GM21786 (cell line): ENCODE measurements around the gene LRCOL1.

Source experiments
- ATAC-seq: cut with Tn5 transposase; IDR thresholded peaks from one replicate; pipeline ENCODE4 v1.9.1; 2021; ENCODE audit not compliant: unreplicated experiment

The LRCOL1 gene

DNA sequence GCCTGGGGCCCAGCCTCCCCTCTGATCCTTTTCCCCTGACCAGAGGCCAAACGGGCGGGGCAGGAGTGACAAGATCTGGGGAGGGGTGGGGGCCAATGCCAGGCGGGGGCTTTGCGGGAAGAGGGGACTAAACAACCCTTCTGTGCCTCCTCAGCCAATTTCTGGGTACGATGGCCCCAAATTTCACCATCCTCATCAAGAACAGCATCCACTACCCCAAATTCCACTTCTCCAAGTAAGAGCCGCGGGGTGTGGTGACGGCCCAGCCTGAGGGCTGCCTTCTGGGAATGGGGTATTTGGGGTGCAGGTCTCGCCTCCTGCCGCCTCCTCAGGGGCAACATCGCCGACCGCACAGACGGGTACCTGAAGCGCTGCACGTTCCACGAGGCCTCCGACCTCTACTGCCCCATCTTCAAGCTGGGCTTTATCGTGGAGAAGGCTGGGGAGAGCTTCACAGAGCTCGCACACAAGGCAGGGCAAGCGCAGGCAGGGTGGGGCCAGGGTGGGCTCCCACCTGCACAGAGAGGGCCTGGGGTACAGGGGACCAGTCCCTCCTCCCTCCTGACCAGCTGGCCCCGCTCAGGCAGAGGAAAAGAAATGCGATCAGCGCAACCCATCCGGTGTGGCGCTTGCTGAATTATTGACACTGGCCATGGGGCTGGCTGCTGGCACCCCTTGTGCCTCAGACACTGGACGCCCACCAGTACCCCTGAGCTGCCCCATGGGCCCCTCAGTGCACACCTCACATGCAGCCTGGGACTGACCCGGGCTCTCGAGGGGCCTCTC lies 9.9 kb upstream of the LRCOL1 start:
- ATAC-seq = no peak

DNA sequence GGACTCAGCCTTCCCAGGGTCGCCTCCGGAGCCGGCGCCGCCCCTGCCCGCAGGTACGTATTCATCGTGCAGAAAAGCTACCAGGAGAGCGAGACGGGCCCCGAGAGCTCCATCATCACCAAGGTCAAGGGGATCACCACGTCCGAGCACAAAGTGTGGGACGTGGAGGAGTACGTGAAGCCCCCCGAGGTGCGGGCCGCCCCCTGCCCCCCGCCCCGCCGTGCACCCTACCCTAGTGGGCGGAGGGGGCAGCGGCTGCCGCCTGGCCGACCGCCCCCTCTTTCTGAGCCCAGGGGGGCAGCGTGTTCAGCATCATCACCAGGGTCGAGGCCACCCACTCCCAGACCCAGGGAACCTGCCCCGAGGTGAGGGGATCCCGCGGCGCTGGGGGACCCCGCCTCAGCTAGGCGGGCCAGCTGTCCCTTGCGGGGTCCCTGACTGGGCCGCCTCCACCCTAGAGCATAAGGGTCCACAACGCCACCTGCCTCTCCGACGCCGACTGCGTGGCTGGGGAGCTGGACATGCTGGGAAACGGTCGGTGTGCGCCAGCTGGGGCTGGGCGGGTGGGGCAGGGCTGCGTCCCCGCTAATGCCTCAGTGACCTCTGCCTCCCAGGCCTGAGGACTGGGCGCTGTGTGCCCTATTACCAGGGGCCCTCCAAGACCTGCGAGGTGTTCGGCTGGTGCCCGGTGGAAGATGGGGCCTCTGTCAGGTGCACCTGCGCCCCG lies 9.2 kb upstream of the LRCOL1 start:
- ATAC-seq = no peak

DNA sequence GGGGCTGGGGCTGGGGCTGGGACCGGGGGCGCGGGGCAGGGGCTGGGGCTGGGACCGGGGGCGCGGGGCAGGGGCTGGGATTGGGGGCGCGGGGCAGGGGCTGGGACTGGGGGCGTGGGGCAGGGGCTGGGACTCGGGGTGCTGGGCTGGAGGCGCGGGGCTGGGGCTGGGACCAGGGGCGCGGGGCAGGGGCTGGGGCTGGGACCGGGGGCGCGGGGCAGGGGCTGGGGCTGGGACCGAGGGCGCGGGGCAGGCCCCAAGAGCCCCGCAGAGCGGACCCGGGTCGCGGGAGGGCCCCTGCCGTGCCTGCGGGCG lies 8.6 kb upstream of the LRCOL1 start:
- ATAC-seq = no peak

DNA sequence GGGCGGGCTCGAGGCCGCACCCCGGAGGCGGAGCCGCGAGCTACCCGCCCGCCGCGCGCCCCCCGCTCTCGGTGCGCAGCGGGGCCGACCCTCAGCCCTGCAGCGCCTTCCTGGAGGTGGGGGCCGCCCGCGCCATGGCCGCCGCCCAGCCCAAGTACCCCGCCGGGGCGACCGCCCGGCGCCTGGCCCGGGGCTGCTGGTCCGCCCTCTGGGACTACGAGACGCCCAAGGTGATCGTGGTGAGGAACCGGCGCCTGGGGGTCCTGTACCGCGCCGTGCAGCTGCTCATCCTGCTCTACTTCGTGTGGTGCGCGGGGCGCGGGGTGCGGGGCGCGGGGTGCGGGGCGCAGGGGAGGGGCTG lies 8.3 kb upstream of the LRCOL1 start, which contains the start of gene P2RX2:
Gene P2RX2, plus strand, starts transcription at position 94 of the 361 bp plus-strand sequence. Its CDS starts 41 bp downstream, at position 135.
- ATAC-seq = no peak

DNA sequence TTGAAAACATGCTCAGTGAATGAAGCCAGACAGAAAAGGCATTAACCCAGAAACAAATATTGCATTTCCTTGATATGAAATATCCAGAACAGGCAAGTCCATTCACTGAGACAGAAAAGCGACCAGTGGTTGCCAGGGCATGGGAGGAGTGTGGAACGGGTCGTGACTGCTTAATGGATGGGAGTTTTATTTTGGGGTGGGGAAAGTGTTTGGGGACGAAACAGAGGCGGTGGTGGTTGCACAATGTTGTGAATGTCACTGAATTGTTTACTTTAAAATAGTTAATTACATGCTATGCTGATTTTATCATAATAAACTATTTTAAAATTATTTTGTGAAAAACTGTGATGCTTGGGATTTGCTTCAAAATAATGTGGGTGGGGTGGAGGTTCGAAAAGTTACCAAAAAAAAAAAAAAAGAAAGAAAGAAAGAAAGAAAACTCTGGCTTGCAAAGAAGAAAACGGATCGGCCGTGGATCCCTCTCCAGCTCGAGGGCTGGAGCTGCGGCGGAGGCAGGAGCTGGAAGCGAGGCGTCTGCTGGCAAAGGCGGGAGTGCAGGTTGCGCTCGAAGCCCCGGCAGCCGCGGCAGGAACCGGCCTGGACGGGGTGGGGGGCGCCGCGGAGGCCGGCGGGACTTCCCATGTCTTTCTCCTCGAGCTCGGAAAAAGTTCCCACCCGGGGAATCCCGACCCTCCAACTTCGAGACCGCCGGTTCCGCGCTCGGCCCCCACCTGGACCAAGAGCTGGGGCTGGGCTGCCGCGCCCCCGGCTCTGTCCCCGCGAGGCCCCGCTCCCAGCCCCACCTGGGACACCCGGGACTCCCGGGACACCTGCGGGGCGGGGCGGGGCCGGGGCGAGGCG lies 7.7 kb upstream of the LRCOL1 start:
- no peak for ATAC-seq

DNA sequence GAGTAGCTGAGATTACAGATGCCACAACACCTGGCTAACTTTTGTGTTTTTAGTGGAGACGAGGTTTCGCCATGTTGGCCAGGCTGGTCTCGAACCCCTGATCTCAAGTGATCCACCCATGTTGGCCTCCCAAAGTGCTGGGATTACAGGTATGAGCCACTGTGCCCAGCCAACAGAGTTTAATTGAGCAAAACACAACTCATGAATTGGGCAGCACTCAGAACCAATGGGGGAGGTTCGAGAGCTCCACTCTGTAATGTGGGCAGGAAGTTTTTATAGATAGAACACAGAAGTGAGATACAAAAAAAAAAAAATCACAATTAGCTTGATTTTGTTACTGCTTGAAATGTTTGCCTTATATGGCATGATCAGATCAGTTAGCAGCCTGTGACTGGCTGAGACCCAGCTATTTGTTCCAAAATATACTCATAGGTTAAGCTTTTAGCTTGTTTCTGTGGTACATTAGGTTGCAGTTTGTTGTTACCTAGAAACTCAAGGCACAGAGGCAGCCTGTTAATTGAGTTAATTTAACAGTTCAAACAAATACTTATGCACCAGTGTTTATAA lies 6.8 kb upstream of the LRCOL1 start:
- ATAC-seq = no peak

DNA sequence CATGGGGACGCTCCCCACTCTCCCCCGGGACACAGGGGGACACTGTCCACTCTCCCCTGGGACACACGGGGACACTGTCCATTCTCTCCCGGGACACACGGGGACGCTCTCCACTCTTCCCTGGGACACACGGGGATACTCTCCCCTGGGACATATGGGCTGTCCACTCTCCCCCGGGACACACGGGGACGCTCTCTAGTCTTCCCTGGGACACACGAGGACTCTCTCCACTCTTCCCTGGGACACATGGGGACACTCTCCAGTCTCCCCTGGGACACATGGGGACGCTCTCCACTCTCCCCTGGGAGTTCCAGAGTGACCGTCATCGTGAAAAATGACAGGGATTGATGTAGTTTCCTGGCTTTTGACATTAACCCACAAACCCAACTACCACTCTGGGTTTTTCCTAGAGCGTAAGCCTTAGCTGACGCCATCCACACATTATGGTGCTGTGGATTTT lies 5.2 kb upstream of the LRCOL1 start:
- no peak for ATAC-seq

DNA sequence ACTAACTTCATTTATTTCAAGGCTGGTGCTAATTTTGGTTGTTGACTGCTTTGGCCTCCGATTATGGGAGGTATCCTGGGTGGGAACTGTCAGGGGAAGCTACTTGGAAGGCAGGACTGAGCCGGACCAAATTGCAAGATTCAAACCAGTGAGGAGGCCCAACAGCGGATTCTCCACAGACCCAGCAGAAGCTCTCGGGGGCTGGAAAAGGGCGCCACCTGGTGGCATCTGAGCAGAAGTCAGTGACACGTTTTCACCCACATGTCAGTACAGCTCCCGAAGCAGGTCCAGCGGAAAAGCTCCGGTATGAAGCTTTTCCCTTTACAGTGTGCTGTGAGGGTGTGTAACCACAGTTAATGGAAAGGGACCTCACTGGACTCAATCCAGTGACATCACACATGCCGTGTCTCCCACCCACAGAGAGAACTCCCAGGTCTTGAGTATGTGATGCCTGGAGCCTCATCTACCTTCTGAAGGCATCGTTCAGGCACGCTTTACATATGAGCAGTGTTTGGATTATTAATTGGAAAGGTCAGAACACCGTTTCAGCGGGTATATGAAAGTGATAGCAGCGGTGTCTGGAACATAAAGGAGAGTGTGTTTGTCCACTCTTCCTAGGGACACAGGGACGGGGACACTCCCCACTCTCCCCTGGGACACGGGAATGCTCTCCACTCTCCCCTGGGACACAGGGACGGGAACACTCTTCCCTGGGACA lies 4.6 kb upstream of the LRCOL1 start:
- no peak for ATAC-seq

DNA sequence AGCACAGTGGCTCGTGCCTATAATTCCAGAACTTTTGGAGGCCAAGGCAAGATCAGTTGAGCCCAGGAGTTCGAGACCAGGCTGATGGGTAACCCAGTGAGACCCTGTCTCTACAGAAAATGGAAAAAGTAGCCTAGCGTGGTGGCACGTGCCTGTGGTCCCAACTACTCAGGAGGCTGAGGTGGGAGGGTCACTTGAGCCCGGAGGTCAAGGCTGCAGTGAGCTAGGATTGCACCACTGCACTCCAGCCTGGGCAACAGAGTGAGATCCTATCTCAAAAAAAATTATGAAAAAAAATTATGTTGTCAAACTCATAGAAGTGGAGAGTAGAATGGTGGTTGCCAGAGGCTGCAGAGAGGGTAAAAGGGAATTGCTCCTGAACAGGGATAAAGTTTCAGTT lies 3.6 kb upstream of the LRCOL1 start:
- ATAC-seq = no peak

DNA sequence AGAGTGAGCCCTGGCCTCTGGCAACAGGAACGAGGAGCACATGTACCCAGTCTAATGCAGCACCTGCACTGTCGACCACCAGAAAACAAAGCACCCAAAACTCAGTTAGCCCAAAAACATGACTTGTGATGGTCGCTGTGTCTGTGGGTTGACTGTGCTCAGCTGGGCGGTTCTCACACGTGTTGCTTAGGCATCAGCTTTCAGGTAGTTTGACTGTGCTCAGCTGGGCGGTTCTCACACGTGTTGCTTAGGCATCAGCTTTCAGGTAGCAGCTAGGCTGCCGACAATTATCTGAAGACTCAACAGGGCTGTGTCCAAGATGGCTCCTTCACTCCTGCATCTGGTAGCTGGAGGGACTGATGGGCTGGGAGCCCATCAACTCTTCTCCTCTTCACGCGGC lies 1.2 kb upstream of the LRCOL1 start:
- ATAC-seq = no peak

DNA sequence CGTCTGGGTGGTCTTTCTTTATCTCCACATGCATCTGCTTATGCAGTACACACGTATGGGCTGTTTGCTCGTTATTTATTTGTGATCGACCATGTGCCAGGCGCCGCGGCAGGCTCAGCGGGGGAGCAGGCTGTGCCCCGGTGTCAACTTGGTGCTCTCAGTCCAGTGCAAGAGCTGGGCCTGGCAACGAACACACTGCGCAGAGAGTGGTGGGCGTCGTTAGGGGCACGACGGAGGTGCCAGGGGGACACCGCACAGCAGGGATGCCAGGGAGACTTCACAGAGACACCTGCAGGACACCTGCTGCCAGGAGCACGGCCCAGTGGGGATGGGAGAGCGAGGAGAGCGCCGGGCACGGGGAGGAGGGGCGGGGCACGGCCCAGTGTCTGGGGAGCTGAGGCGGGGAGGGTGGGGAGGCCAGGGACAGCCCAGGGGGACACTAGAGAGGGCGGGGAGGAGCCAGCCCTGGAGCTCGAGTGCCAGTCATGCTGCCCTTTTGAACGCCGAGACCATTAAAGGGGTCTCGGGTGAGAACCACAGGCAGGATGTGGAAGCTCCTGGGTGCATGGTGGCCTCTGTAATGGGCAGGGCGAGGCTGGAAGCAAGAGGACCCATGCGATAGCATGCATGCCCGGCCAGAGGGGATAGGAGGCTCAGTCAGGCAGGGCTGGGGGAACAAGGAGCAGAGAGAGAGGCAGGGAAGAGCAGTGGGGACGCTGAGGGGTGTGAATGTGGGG lies 652 bp upstream of the LRCOL1 start:
- no peak for ATAC-seq

DNA sequence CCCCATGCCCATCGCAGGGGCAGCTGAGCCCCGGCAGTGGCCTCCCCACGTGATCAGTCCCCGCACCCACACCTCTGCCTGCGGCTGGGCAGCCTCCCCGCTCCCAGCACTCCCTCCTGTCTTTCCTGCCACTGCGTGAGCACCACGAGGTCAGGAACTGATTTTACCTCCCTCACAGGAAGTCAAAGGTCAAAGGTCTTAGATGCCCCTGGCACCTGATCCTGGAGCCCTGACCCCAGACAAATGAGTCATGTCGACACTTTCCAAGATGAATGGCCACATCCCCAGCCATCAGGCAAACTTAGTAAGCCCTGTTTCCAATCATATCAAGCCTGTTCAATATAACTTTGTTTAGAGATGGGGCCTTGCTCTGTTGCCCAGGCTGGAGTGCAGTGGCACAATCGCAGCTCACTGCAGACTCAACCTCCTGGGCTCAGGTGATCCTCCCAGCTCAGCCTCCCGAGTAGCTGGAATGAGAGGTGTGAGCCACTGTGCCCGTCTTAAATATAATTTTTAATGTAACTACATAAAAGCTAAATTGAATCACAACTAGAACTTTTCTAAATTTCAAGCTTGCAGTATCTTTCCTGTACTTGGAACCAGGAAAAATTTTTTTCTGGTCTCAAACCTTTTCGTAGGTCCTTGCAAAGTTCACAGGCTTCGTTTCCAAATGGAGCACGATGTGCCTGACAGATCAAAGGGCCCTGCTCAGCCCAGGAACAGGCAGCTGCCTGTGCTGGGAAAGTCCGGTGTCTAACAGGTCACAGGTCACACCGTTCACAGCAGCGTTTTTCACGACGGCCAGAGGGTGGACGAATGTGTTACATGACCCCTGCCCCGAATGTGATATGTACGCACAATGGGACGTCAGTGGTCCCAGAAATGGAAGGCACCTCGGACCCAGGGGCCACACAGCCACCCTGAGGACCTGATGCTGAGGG lies 1.9 kb downstream of the LRCOL1 start:
- no peak for ATAC-seq

DNA sequence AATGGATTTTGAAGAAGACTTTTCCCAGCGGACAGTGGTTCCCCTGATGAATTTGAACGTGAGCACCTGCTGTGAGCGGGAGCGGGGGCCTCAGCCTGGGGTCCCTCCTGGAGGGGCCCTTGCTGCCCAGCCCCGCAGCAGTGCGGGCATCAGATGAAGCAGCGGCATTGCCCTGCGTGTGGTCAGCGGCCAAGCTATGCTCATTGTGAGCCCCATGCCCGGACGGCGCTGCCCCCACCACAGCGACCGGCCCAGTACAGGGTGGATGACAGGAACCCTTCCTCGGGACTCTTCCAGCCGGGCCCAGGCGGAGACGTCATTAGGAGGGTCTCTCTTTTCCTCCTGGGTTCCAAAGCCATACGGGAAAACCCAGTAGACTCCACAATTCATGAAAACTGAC lies 3.5 kb downstream of the LRCOL1 start:
- ATAC-seq = no peak

DNA sequence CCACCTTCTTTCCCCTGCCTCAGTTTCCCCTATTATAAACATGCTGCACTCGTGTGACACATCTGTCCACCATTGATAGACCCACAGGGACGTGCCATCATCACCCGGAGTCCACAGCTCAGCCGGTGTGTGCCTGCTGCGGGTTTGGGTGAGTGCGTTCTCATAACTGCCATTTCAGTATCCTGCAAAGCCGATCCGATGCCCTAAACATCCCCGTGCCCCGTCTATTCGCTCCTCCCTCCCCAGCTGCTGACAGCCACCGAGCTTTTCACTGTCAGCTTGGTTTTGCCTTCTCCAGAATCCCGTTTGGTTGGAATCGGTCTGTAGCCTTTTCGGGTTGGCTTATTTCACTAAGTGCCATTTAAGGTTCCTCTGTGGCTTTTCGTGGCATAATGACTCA lies 3.9 kb downstream of the LRCOL1 start:
- ATAC-seq = no peak

DNA sequence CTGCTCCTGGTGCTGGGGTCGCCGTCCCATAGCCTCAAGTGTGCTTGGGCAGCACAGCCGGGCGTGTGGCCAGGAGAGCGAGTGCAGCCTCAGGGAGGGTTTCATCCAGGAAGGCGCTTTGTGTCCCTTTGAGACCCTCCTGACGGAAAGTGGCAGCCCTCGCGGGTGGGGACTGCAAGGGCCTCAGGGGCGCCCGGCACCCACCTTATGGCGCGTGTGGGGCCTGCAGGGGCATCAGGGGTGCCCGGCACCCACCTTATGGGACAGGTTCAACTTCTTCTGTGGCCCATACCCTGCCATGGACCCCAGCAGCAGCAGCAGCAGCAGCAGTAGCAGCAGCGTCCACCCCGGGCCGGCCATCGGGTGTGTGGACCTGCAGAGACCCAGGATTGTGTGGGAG lies 4.5 kb downstream of the LRCOL1 start:
- no peak for ATAC-seq

DNA sequence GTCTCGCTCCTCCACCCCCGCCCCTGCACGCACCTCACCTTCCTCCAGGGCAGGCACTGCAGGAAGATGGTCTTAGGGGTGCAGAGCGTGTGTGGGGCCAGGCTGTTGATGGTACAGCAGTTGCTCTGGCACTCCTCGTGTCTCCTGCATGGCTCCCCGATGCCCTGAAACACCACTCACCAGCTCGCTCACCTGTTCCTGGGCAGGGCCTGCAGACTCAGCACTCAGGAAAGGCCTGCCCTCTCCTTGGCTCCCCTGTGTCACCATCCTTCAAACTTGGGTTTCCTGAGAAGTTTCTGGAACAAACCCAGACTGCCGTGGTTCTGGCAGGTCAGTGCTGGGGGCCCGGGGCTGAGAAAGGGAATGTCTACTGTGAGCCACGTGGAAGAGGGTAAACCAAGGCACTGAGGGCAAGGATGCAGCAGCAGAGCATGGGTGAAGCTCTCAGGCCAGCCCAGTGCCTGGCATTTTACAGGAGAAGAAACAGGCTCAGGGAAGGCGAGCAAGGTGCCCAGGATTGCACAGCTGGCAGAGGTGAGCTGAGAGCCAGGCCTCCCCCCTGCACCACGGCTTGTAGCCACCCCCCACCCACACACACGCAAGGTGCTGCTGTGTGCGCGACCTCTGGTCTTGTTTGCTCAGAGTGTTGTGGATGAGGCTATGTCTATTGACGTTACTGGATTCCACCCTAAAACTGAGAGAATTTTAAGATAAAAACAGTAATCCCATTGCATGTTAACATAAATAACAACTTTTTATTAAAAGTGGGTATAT lies 5.5 kb downstream of the LRCOL1 start:
- no peak for ATAC-seq

DNA sequence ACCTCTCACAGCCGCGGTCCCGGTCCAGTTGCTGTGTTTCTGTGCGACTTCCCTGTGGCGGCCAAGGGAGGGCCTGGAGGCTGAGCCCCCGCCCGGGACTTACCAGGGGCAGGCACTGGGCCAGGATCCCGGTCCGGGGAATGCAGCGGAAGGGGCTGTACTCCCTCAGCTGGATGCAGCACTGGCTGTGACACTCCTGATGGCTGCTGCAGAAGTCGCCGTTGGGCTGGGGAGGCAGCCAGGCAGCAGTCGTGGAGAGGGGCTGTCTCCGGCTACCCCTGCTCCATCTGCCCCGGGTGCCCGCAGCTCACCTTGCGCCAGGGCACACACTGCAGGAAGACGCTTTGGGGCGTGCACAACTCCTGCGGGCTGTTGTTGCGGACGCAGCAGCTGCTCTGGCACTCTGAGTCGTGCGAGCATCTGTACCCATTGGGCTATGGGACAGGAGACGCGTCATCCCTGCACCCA lies 6.2 kb downstream of the LRCOL1 start:
- ATAC-seq = no peak
